Neural cell (in vitro differentiated cells): Measurements from ENCODE around the gene UBE2F. TPM values are rescaled to one million over a fixed set of nuclear protein-coding genes. Genes with fewer than 3 reads are reported as not detected.
A peak's percentile ranks its signal among the peaks of the same experiment; 100 is the strongest.

Experiments
- H2AFZ ChIP-seq: fragments of 200-600, 300-800 bp; sonication (generic), shearing (Covaris generic); 2 replicates; pipeline ENCODE4 v1.6.0; 2014; ENCODE audit warnings: low read depth, mild to moderate bottlenecking, antibody characterized with exemption, low read length, moderate library complexity
- H3F3A ChIP-seq: fragments of 200-600 bp; shearing (Covaris generic); 2 replicates; pipeline ENCODE4 v1.6.1; 2016; ENCODE audit warnings: mild to moderate bottlenecking, moderate library complexity, mixed read lengths, antibody characterized with exemption, low read length; ENCODE audit not compliant: insufficient read depth, poor library complexity, severe bottlenecking
- H3K27ac ChIP-seq: fragments of 200-600, 300-800 bp; sonication (generic), shearing (Covaris generic); 2 replicates; pipeline ENCODE4 v1.5.1; 2014; ENCODE audit warnings: mild to moderate bottlenecking, low read length, moderate library complexity
- H3K27me3 ChIP-seq: fragments of 300-800, 200-600 bp; sonication (generic), shearing (Covaris generic); 2 replicates; pipeline ENCODE4 v1.6.0; 2014; ENCODE audit warnings: mild to moderate bottlenecking, low read depth, low read length, moderate library complexity; ENCODE audit not compliant: insufficient read depth
- H3K36me3 ChIP-seq: fragments of 300-800, 200-600 bp; sonication (generic), shearing (Covaris generic); 2 replicates; pipeline ENCODE4 v1.5.1; 2014; ENCODE audit warnings: mild to moderate bottlenecking, antibody characterized with exemption, low read length, moderate library complexity; ENCODE audit not compliant: insufficient read depth
- H3K4me2 ChIP-seq: fragments of 300-800, 200-600 bp; sonication (generic), shearing (Covaris generic); 2 replicates; pipeline ENCODE4 v1.6.0; 2014; ENCODE audit warnings: mild to moderate bottlenecking, low read length
- H3K4me3 ChIP-seq: fragments of 300-800, 200-600 bp; sonication (generic), shearing (Covaris generic); 2 replicates; pipeline ENCODE4 v1.5.1; 2014; ENCODE audit warnings: mild to moderate bottlenecking, low read length, moderate library complexity
- H3K79me2 ChIP-seq: fragments of 200-600 bp; shearing (Covaris generic); replicated peaks from 2 replicates; pipeline ENCODE4 v1.6.0; 2014; ENCODE audit warnings: mild to moderate bottlenecking, low read length, moderate library complexity; ENCODE audit not compliant: insufficient read depth
- H3K9ac ChIP-seq: fragments of 300-800, 200-600 bp; sonication (generic), shearing (Covaris generic); 2 replicates; pipeline ENCODE4 v1.6.1; 2016; ENCODE audit warnings: mild to moderate bottlenecking, low read length, mixed read lengths
- H3K9me2 ChIP-seq: fragments of 200-600 bp; shearing (Covaris generic); 2 replicates; pipeline ENCODE4 v1.6.1; 2016; ENCODE audit warnings: mild to moderate bottlenecking, low read length, mixed read lengths; ENCODE audit not compliant: insufficient read depth
- H3K9me3 ChIP-seq: fragments of 200-600, 300-800 bp; sonication (generic), shearing (Covaris generic); 2 replicates; pipeline ENCODE4 v1.6.1; 2016; ENCODE audit warnings: mild to moderate bottlenecking, mixed run types, low read length, moderate library complexity, mixed read lengths
- H4K20me1 ChIP-seq: fragments of 200-600 bp; shearing (Covaris generic); 2 replicates; pipeline ENCODE4 v1.6.1; 2016; ENCODE audit warnings: mild to moderate bottlenecking, mixed run types; ENCODE audit not compliant: insufficient read depth
- CTCF ChIP-seq: fragments of 450-650 bp; IDR thresholded peaks from 2 replicates; pipeline ENCODE4 v1.5.1; 2014; ENCODE audit warnings: antibody characterized with exemption, mild to moderate bottlenecking, moderate library complexity; ENCODE audit not compliant: poor library complexity, severe bottlenecking
- EP300 ChIP-seq: fragments of 450-650 bp; conservative IDR thresholded peaks from 2 replicates; pipeline ENCODE4 v1.6.1; 2014; ENCODE audit warnings: antibody characterized with exemption, mild to moderate bottlenecking, moderate library complexity; ENCODE audit not compliant: poor library complexity, severe bottlenecking
- EZH2 ChIP-seq: fragments of 200-600, 300-800 bp; shearing (Covaris generic), sonication (generic); IDR thresholded peaks from 2 replicates; pipeline ENCODE4 v1.6.1; 2014; ENCODE audit warnings: antibody characterized with exemption, low read length, borderline replicate concordance, mild to moderate bottlenecking; ENCODE audit not compliant: insufficient read depth, poor library complexity, severe bottlenecking
- MXI1 ChIP-seq: fragments of 450-650 bp; conservative IDR thresholded peaks from 2 replicates; pipeline ENCODE4 v1.6.1; 2014; ENCODE audit warnings: antibody characterized with exemption, mild to moderate bottlenecking; ENCODE audit not compliant: poor library complexity, severe bottlenecking
- POLR2AphosphoS5 ChIP-seq: IDR thresholded peaks from 2 replicates; pipeline ENCODE4 v1.6.1; 2012
- RAD21 ChIP-seq: fragments of 450-650 bp; conservative IDR thresholded peaks from 2 replicates; pipeline ENCODE4 v1.6.1; 2014; ENCODE audit warnings: antibody characterized with exemption, mild to moderate bottlenecking, moderate library complexity
- REST ChIP-seq: IDR thresholded peaks from 2 replicates; pipeline ENCODE4 v1.6.1; 2012; ENCODE audit warnings: borderline replicate concordance
- SMC3 ChIP-seq: fragments of 450-650 bp; conservative IDR thresholded peaks from 2 replicates; pipeline ENCODE4 v1.6.1; 2014; ENCODE audit warnings: antibody characterized with exemption, mild to moderate bottlenecking, moderate library complexity; ENCODE audit not compliant: poor library complexity
- TAF1 ChIP-seq: IDR thresholded peaks from 2 replicates; pipeline ENCODE4 v1.6.1; 2012; ENCODE audit warnings: low read depth
- polyA plus RNA-seq: library from polyadenylated mRNA; depleted of rRNA; stranded (reverse); fragments of >200 nt; gene quantifications from 2 replicates; pipeline ENCODE4 v1.2.3, GENCODE V29; 2014

UBE2F gene
- polyA plus RNA-seq, 1 donor from 2014 or later: 65.7 TPM

- Histone ChIP-seq H3K79me2 (no peaks in the 10 kb centered on the region), H3K9me2 (no peaks in the 10 kb centered on the region), H3K27me3 (no peaks in the 10 kb centered on the region), H3K9me3 (no peaks in the 10 kb centered on the region), H3K27ac (peak within 1 kb of the TSS; percentile 90), H3K36me3 (no peaks in the 10 kb centered on the region), H3K4me2 (peak within 1 kb of the TSS; percentile 86), H3K9ac (peak within 1 kb of the TSS; percentile 96), H3F3A (no peaks in the 10 kb centered on the region), H2AFZ (peak within 1 kb of the TSS; percentile 94), H4K20me1 (no peaks in the 10 kb centered on the region), H3K4me3 (peak within 1 kb of the TSS; percentile 99)
- TF ChIP-seq EP300: peak; percentile 31
- peak; percentile 26 for TF ChIP-seq SMC3
- TF ChIP-seq REST: peak; percentile 64
- TF ChIP-seq CTCF: no peak
- peak; percentile 59 for TF ChIP-seq MXI1
- TF ChIP-seq POLR2AphosphoS5: peak; percentile 96
- no peak for TF ChIP-seq EZH2
- peak; percentile 34 for TF ChIP-seq RAD21
- peak; percentile 72 for TF ChIP-seq TAF1
These were observed 93.9 kb downstream of the UBE2F start, which contains the start of gene SCLY for GRCh38 chr2:238060542-238061314. TSS of gene SCLY (plus strand) at chr2:238061001. CDS start at chr2:238061055, 54 bp downstream.

GRCh38 chr2:238061315-238062202, 94.7 kb downstream of the UBE2F start:
- Histone ChIP-seq H3K79me2 (no peaks in the 10 kb centered on the region), H3K4me3 (peak overlapping the region; percentile 99), H3K27me3 (no peaks in the 10 kb centered on the region), H3K9me3 (no peaks in the 10 kb centered on the region), H3K4me2 (peak overlapping the region; percentile 84), H3K27ac (peak overlapping the region; percentile 61), H2AFZ (peak overlapping the region; percentile 74), H4K20me1 (no peaks in the 10 kb centered on the region), H3F3A (no peaks in the 10 kb centered on the region), H3K36me3 (no peaks in the 10 kb centered on the region), H3K9ac (peak overlapping the region; percentile 75), H3K9me2 (no peaks in the 10 kb centered on the region)
- TF ChIP-seq POLR2AphosphoS5 (no peak), EZH2 (no peak), RAD21 (no peak), CTCF (no peak), TAF1 (no peak), REST (peak; percentile 54), EP300 (no peak), MXI1 (peak; percentile 66), SMC3 (peak; percentile 12)
